PC-9 (cell line): Measurements from ENCODE around the gene PIGX. TPM values are rescaled to one million over a fixed set of nuclear protein-coding genes. Genes with fewer than 3 reads are reported as not detected.

ENCODE experiments used
- BruUV-seq: library from RNA; stranded (reverse); fragments of 400-500 nt; replicated peaks from 2 replicates; lab custom pipeline; 2021; lab: Mats Ljungman, UMichigan
- CTCF ChIA-PET: fragments of 300-600 bp; sonication (Branson Sonifier 250); formaldehyde crosslinking; loops from one replicate; lab custom pipeline; 2022; ENCODE audit warnings: antibody characterized with exemption; lab: Charles Lee
- POLR2A ChIA-PET: fragments of 300-600 bp; sonication (Branson Sonifier 250); formaldehyde crosslinking; loops from one replicate; lab custom pipeline; 2022; ENCODE audit warnings: antibody characterized with exemption; ENCODE audit not compliant: unreplicated experiment; lab: Charles Lee
- DNase-seq, 2 experiments: peaks; one replicate each; pipeline versions ENCODE4 v3.0.0 to v3.0.0-alpha.2; 2015 to 2022; ENCODE audit warnings: mixed read lengths in 1 of 2
- H2AFZ ChIP-seq: fragments of 200-600 bp; sonication (generic); 2 replicates; pipeline ENCODE4 v1.8.1; 2017; ENCODE audit warnings: antibody characterized with exemption
- H3F3A ChIP-seq: fragments of 200-600 bp; sonication (generic); 2 replicates; pipeline ENCODE4 v1.8.1; 2017; ENCODE audit warnings: antibody characterized with exemption, mild to moderate bottlenecking, low read depth; ENCODE audit not compliant: insufficient read depth
- H3K27ac ChIP-seq: fragments of 200-600 bp; sonication (generic); 2 replicates; pipeline ENCODE4 v1.6.1; 2016; ENCODE audit warnings: mixed run types
- H3K27me3 ChIP-seq: fragments of 200-600 bp; sonication (generic); 2 replicates; pipeline ENCODE4 v1.6.1; 2016; ENCODE audit warnings: low read depth, mixed run types; ENCODE audit not compliant: insufficient read depth
- H3K36me3 ChIP-seq: fragments of 200-600 bp; sonication (generic); 2 replicates; pipeline ENCODE4 v1.6.1; 2016; ENCODE audit warnings: low read depth, mixed run types
- H3K4me1 ChIP-seq: fragments of 200-600 bp; sonication (generic); replicated peaks from 2 replicates; pipeline ENCODE4 v1.6.1; 2016; ENCODE audit warnings: mixed run types; ENCODE audit not compliant: insufficient read depth
- H3K4me2 ChIP-seq: fragments of 200-600 bp; sonication (generic); 2 replicates; pipeline ENCODE4 v1.6.1; 2017; ENCODE audit warnings: mixed run types
- H3K4me3 ChIP-seq: fragments of 200-600 bp; sonication (generic); 2 replicates; pipeline ENCODE4 v1.6.1; 2016; ENCODE audit warnings: mixed run types
- H3K79me2 ChIP-seq: fragments of 200-600 bp; sonication (generic); 2 replicates; pipeline ENCODE4 v1.6.1; 2017; ENCODE audit warnings: low read depth, mixed run types
- H3K9me2 ChIP-seq: fragments of 200-600 bp; sonication (generic); 2 replicates; pipeline ENCODE4 v1.8.1; 2017; ENCODE audit warnings: mild to moderate bottlenecking; ENCODE audit not compliant: insufficient read depth
- H3K9me3 ChIP-seq: fragments of 200-600 bp; sonication (generic); 2 replicates; pipeline ENCODE4 v1.8.1; 2016; ENCODE audit warnings: low read depth; ENCODE audit not compliant: insufficient read depth
- H4K20me1 ChIP-seq: fragments of 200-600 bp; sonication (generic); 2 replicates; pipeline ENCODE4 v1.8.1; 2017; ENCODE audit not compliant: insufficient read depth
- CTCF ChIP-seq: fragments of 200-600 bp; sonication (generic); conservative IDR thresholded peaks from 2 replicates; pipeline ENCODE4 v1.6.1; 2017; ENCODE audit warnings: mixed run types, antibody characterized with exemption, mild to moderate bottlenecking, moderate library complexity
- EZH2 ChIP-seq: fragments of 200-600 bp; sonication (generic); IDR thresholded peaks from 2 replicates; pipeline ENCODE4 v1.8.0; 2017; ENCODE audit warnings: antibody characterized with exemption, low read depth
- intact Hi-C: fragments of 100-400 bp; cut with micrococcal nuclease; formaldehyde crosslinking; loops from one replicate; pipeline ENCODE4 v1.10.0; 2022; ENCODE audit not compliant: unreplicated experiment
- total RNA-seq: library from RNA; stranded (reverse); gene quantifications from 2 replicates; pipeline ENCODE4 v1.2.3, GENCODE V29; 2021

Gene PIGX
- total RNA-seq, 1 experiment from 2014 or later = 47.6 TPM

- Histone ChIP-seq H3K9me2 (no peaks in the 10 kb centered on the region), H3K79me2 (no peaks in the 10 kb centered on the region), H3K4me1 (peaks cover 10% of the 10 kb centered on the region), H3K36me3 (no peaks in the 10 kb centered on the region), H4K20me1 (no peaks in the 10 kb centered on the region), H2AFZ (no peak overlapping the region), H3K4me3 (no peak overlapping the region), H3K9me3 (no peaks in the 10 kb centered on the region), H3F3A (peaks cover 8% of the 10 kb centered on the region), H3K4me2 (no peak overlapping the region), H3K27ac (no peak overlapping the region), H3K27me3 (no peaks in the 10 kb centered on the region)
- BruUV-seq = no TSS peak
- DNase-seq = no peak
- intact Hi-C loops = no loop called here
- ChIA-PET POLR2A (no interaction called here), CTCF (no interaction called here)
- no peak for TF ChIP-seq CTCF
- TF ChIP-seq EZH2 = no peak
Measured at GRCh38 chr3:196706731-196707130, 5.4 kb upstream of the PIGX start.

GRCh38 chr3:196707566-196707965 lies 4.6 kb upstream of the PIGX start:
- 0 out of 2 replicates have a peak, but pooled peaks cover under 1% of the 10 kb centered on the region for H3K79me2 ChIP-seq
- H3F3A ChIP-seq = peaks cover 10% of the 10 kb centered on the region
- TF ChIP-seq EZH2 (no peak), CTCF (no peak)
- CTCF ChIA-PET = no interaction called here
- H3K4me1 ChIP-seq = peaks cover 10% of the 10 kb centered on the region
- no peaks in the 10 kb centered on the region for H3K27me3 ChIP-seq
- no peaks in the 10 kb centered on the region for H3K9me3 ChIP-seq
- POLR2A ChIA-PET = interaction anchor here (0.5 to 0.6 kb wide), 3 partner anchors 124 to 179 kb away, joined by 3 to 4 read pairs (median 3); no protein-coding TSS in a partner anchor
- no peaks in the 10 kb centered on the region for H3K36me3 ChIP-seq
- H3K4me3 ChIP-seq = no peak overlapping the region
- H3K27ac ChIP-seq = no peak overlapping the region
- H3K4me2 ChIP-seq = no peak overlapping the region
- BruUV-seq = no TSS peak
- H3K9me2 ChIP-seq = no peaks in the 10 kb centered on the region
- no peak for DNase-seq
- intact Hi-C loops = no loop called here
- H2AFZ ChIP-seq = no peak overlapping the region
- H4K20me1 ChIP-seq = no peaks in the 10 kb centered on the region

- TF ChIP-seq EZH2 (no peak), CTCF (no peak)
- ChIA-PET POLR2A (interaction anchor here (0.6 kb wide), 1 partner anchor 576 kb away, joined by 4 read pairs; no protein-coding TSS in a partner anchor), CTCF (no interaction called here)
- Histone ChIP-seq H3K4me3 (no peak overlapping the region), H3F3A (peaks cover 16% of the 10 kb centered on the region), H3K9me2 (no peaks in the 10 kb centered on the region), H3K79me2 (peaks cover 10% of the 10 kb centered on the region), H4K20me1 (no peaks in the 10 kb centered on the region), H3K27ac (no peak overlapping the region), H3K4me2 (no peak overlapping the region), H2AFZ (no peak overlapping the region), H3K9me3 (no peaks in the 10 kb centered on the region), H3K36me3 (no peaks in the 10 kb centered on the region), H3K4me1 (peaks cover 16% of the 10 kb centered on the region), H3K27me3 (no peaks in the 10 kb centered on the region)
- BruUV-seq = no TSS peak
- peak in 1 of 2 experiments; percentile 67 for DNase-seq
- intact Hi-C loops = no loop called here
Measured at GRCh38 chr3:196708467-196708866, 3.7 kb upstream of the PIGX start.
